GM10847 (cell line): ENCODE measurements around the gene GPR158.

Experiments used
- POLR2A ChIP-seq: IDR thresholded peaks from 2 replicates; pipeline ENCODE4 v1.6.1; 2011; ENCODE audit not compliant: insufficient read length; ENCODE audit errors: extremely low read depth

Gene GPR158

DNA sequence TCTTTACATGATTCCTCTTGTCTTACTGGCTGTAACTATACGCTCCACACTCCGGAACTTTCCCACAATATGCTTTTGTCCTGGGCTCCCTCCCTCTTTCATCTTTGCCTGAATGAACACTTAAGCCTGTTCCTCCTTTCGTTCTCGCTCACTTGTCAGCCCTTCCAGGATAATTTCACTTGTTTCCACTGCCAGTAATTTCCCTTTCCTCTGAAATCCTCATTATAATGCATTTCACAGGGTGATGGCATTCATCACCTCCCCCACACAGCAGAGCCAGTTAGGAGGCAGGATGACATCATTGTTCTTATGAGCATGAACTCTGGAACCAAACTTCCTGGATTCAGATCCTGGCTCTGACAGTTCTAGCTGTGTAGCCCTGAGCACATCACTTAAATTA, 372.6 kb downstream of the GPR158 start:
- no peak for TF ChIP-seq POLR2A

DNA sequence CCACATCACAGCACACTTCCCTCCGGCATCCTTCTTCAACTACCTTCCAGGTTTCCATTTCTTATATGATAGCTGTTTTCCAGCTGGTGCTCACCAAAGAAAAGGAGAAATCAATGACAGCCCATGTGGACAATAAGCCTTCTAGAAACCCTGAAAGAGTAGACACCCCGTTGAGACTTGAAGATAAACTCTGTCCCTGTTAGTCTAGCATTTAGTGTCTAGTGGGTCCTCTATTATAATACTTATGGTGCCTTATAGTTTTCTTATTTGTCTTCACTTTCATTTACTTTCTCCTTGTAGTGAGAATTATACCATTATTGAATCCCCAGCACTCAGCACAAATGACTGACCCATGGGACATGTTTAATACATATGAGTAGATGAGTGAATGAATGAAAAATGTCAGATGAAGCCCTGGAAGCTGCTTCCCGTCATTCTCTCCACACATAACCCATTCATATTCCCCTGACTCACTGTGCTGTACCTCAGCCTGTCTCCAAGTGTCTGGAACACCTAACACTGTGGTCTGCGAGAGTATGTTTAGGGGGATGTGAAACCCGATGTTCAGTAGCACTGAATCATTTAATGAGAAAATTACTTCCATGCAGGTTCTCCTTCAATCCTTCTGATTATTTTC, 377.6 kb downstream of the GPR158 start:
- TF ChIP-seq POLR2A: no peak

DNA sequence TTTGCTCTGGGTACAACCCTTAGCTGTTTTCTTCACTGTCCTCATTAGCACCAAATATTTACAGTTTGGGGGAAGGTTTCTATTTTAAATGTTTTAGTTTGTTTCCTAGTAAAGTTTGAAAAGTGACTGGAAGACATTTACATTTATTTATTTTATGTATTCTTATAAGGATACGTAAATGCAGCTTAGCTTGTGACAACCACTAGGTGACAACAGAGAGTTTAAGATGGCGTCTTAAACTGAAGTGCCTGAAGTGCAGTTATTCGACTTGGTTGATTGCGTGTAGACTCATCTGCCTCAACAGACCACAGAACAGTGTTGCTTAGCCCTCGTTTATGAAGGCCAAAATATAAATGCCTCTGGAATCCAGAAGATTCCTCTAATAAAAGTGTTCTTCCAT, 381.1 kb downstream of the GPR158 start:
- TF ChIP-seq POLR2A: no peak

DNA sequence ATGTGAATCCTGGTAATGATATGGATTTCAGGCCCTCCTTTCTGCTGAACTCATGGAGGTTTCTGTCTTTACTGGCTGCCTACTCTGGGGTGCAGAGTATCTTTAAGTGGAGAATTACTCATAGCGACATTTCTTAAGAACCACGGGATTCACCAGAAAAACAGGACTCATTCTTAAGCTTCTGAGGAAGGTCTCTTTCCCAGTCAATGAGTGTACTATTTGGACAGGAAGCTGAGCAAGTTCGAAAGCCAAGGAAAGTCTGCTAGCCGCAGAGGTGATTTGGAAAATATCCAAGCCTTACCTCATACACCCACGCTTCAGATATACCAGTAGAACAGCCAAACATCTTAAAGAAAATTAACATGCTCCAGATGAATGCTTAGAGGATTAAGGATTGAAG, 381.7 kb downstream of the GPR158 start:
- no peak for TF ChIP-seq POLR2A

DNA sequence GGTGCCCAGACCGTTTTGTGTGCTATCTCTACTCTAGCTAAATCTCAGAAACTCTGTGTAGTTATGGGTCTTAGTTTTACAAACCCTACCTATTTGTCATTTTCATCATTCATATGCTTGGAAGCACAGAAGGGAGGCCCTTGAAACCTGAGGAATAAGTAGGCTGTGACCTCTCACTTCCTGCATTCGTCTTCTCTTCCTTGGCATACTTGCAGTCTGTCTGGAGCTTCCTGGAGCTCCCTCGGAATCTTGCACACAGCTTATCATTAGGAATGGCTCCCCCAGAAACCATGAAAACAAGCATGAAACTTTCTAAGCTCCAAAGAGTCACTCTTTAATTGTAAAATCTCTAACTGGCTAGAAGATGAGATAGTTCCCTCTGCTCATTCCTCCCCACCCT, 382.3 kb downstream of the GPR158 start:
- no peak for TF ChIP-seq POLR2A

DNA sequence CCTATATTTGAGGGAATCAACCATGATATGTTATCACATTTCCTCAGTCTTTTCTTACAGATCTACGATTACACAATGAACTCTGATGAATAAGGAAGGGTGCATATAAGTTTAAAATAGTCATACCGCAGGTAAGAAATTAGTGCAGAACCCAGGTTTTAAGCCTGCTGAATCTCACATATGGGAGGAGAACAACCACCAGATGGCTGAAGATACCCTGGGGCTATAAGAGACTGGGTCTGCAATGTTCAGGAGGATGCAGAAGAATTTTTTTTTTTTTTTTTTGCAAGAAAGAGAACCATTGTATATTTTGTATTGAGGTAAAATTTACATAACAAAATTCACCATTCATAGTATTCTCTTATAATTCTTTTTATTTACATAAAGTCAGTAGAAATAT, 387.0 kb downstream of the GPR158 start:
- no peak for TF ChIP-seq POLR2A

DNA sequence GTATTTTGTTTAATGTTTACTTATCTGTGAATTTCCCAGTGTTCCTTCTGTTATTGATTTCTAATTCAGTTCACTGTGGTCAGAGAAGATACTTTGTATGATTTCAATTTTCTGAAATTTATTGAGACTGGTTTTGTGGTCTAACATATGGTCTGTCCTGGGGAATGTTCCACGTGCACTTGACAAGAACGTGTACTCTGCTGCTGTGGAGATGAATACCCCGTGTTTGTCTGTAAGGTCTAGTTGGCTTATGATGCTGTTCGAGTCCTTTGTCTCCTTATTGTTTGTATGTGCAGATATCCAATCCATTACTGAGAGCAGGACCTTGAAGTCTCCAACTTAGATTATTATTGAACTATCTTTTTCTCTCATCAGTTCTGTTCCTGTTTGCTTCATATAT, 387.7 kb downstream of the GPR158 start:
- TF ChIP-seq POLR2A: no peak

DNA sequence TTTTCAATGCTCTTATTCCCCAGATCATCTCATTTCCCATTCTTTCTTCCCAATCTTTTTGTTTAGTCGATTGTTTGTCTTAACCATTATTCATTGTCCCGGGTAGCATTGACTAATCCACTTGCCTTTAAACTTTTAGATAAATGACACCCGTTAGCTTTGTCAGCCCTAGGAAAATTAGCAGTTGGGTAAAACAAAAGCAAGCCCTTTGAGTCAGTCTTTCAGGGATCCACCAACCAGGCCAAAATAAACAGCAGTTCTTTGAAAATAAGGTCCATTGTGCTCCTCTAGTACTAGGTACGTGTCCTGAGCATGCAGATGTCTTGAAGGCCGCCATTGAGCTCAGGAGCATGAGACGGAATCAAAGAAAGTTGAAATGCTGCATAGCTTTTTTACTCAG, 389.6 kb downstream of the GPR158 start:
- TF ChIP-seq POLR2A: no peak

DNA sequence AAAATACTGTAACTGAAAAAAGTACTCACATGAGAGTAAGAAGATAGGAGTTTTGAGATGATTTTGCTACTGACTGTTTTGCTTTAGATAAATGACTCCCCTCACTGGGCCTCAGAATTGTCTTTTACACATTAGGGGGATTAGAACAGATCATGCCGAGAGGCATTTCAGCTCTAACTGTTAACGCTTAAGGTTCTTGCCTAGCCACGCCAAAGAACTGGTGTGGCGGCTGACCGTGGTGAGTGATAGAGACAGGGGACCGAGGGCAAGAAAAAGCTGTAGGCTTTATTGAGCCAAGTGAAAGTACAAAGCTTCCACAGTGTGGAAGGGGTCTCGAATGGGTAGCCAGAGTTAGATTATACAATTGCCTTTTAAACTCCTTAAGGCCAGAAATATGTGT, 390.8 kb downstream of the GPR158 start:
- no peak for TF ChIP-seq POLR2A

DNA sequence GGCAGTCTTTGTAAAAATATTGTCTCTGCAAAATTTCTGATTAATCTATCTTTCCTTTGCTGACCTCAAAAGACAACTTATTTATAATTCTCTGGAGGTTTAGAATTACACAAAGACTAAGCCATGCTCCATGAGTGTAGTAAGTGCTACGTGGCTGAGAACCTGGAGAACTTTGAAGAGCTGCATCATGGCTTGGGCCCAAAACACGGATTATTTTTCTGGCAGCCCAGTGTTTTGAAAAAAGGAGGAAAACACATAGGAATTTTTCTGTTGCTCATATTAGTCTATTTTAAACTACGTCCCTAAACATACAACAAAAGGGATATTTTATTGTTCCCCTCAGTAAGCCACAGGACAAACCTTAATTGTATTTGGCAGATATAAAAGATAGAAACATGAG, 398.5 kb downstream of the GPR158 start:
- no peak for TF ChIP-seq POLR2A

DNA sequence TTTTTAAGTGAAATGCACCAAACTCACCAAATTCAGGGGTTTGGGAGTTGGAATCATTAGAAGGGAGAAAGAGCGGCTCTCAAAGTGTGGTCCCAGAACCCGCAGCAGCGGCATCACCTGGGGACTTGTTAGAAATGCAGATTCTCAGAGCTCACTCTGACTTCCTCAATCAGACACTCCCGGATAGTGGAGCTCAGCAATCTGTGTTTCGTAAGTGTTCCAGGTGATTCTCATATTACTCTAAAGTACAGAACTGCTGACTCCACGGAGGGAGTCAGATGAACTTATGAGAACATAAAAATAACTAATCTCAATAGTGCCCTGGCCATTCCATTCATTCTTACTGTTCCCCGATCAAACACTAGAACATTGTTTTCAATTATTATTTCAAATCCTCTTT, 400.5 kb downstream of the GPR158 start:
- no peak for TF ChIP-seq POLR2A

DNA sequence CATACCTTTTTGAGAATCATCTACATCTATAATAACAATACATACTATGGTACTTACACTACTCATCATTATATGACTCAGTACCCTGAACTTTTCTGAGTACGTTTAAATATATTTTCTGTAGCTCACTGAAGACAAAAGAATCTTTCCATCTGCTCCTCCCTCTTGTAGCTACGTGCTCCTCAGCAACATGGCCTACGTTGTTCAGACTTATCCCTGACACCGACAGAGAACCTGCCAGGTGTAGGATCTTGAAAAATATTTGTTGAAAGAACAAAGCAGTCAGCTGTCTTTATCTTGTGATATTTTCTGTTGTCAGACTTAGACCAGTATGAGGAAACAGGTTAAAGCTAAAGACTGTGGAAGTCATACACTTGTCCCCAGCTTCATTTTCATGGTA, 403.3 kb downstream of the GPR158 start:
- no peak for TF ChIP-seq POLR2A

DNA sequence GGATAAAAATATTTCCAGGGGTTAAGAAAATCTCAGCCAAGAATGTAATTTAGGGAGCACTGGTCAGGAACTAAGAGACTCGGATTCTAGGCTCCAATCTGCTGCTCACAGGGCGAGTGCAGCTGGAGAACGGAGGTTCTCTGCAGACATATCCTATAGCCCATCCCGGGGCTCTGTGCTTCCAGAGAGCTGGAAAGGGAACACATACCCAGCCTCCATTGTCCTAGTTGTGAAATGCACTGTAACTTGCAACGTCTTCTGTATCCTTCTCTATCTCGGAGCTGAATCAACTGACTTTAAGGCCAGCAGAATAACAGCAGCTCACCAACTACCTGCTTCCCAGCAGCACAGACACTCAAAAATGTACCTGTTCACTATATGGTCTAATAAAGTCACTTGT, 408.2 kb downstream of the GPR158 start:
- TF ChIP-seq POLR2A: no peak

DNA sequence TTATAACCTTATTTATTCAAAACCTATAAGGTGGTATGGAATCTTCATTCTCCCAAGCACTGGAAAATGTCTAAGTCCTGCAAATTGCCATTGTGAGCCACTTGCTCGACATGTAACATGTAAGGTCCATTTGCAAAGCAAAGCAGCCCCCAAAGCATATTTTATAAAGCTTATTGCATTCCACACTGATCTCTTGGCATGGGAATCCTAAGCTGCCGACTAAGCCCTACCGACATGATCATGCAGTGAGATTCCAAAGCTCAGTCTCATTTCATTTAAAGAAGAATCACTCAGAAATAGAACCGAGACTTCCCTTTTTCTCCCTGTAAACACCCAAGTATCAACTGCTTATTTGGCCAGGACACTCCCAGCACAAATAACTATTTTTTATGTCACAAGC, 425.9 kb downstream of the GPR158 start:
- no peak for TF ChIP-seq POLR2A

DNA sequence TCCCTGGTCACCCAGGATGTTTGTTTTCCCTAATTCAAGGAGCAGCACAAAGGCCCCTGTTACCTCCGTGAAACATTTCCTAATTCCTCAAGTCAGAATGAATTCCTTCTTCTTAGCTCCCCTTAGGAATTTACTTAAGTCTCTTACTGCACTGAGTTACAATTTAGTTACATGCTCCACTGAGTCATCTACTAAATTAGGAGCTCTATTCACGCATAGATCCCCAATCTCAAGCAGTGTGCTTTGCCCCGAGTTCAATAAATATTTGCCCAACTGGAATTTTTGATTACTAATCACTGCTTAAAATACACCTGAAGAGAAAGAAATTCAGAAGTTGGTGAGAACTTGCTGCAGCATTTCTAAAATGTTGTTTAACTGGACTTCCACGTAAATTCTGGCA, 429.8 kb downstream of the GPR158 start:
- TF ChIP-seq POLR2A: no peak

DNA sequence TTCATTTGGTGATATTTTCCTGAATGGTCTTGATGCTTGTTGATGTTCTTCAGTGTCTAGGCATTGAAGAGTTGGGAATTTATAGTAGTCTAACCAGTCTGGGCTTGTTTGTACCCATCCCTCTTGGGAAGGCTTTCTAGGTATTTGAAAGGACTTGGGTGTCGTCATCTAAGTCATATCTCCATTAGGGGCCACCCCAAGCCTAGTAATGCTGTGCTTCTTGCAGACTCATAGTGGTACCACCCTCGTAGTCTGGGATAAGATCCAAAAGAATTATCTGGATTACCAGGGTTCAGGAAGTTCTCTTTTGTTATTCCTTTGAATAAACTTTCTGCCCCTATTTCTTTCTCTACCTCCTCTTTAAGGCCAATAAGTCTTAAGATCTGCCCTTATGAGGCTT, 439.9 kb downstream of the GPR158 start:
- no peak for TF ChIP-seq POLR2A

DNA sequence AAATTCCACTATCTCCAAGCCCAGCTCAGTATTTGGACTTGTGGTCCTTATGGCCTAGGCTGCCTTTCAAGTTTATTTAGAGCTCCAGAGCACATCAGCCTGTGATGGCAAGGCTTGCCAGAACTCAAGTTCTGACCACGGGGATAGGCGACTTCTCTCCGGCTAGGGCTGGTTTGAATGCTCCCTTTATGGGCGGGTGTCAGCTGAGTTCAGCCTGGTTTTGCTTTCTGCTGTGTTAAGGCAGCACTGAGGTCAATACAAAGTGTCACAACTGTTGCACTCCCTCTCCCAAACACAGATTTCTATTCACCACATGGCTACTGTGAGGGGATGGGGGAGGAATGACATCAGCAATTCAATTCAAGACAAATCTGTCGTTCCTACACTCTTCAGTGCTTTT, 441.1 kb downstream of the GPR158 start:
- TF ChIP-seq POLR2A: no peak
